ENCODE data around the gene ITCH. TPM values are rescaled to one million over a fixed set of nuclear protein-coding genes. Genes with fewer than 3 reads are reported as not detected.
"Not testable (repeated sequence)": the region's sequence is repeated elsewhere in the genome, so short reads cannot be mapped to it uniquely, and the experiment has no call there.

ITCH gene
- total RNA-seq, 1 donor from 2014 or later, result 66.3 TPM

DNA sequence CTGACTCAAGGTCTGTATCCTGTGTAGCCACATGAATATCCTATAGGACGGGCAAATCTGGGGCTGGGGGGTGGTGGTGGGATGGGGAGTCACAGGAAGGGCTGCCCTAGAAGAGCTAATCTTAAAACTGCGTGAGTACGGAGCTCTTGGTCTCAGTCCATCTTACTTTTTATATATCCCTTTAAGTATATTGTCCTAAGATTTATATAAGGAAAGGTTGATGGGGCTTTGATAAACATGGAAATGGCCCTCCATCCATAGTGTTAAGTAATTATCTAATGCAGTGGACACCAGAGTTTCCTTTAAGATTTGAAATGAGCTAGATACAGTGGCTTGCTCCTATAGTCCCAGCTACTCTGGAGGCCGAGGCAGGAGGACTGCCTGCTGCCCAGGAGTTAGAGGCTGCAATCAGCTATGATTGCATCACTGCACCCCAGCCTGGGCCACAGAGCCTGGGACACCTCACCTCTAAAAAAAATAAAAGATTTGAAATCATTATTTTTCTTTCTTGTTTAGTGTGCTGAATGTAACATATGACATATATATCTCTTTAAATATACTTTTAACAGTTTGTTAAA lies 128.9 kb downstream of the ITCH start:
- intact Hi-C loops (cut with micrococcal nuclease), result no loop called here
- TF ChIP-seq, protein P1, sequence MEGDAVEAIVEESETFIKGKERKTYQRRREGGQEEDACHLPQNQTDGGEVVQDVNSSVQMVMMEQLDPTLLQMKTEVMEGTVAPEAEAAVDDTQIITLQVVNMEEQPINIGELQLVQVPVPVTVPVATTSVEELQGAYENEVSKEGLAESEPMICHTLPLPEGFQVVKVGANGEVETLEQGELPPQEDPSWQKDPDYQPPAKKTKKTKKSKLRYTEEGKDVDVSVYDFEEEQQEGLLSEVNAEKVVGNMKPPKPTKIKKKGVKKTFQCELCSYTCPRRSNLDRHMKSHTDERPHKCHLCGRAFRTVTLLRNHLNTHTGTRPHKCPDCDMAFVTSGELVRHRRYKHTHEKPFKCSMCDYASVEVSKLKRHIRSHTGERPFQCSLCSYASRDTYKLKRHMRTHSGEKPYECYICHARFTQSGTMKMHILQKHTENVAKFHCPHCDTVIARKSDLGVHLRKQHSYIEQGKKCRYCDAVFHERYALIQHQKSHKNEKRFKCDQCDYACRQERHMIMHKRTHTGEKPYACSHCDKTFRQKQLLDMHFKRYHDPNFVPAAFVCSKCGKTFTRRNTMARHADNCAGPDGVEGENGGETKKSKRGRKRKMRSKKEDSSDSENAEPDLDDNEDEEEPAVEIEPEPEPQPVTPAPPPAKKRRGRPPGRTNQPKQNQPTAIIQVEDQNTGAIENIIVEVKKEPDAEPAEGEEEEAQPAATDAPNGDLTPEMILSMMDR (IDR thresholded peaks at IDR 0.05), result no peak

DNA sequence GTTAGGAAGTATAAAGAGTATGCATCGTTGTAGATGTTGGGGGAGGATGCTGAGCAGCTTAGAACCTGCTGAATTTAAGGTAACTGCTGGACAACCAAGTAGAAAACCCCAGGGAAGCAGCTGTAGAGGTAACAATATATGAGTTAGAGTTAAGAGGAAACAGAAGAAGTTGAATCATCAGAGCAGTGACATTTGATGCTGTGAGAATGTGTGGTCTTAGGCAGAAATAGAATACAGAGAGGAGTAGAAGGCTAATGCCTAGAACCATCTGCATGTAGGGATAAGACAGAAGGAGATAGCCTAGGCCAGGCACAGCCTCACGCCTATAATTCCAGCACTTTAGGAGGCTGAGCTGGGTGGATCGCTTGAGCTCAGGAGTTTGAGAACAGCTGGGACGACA lies 130.6 kb downstream of the ITCH start:
- peaks cover 72% of the 10 kb centered on the region for H3K36me3 Mint-ChIP-seq (ENCODE audit: low read depth)
- peaks cover 10% of the 10 kb centered on the region for H3K4me1 Mint-ChIP-seq
- intact Hi-C loops (cut with micrococcal nuclease), result no loop called here
- no peak overlapping the region for H3K4me3 Mint-ChIP-seq
- H3K27ac Mint-ChIP-seq, result no peak overlapping the region
- no peaks in the 10 kb centered on the region for H3K27me3 Mint-ChIP-seq
- TF ChIP-seq, protein P1 (IDR thresholded peaks at IDR 0.05), result no peak
- H3K9me3 Mint-ChIP-seq, result peaks cover 1% of the 10 kb centered on the region
- POLR2A ChIA-PET, result no interaction called here
- CTCF ChIA-PET, result interaction anchor here (1.1 kb wide), 1 partner anchor 181 kb away, joined by 4 read pairs; no protein-coding TSS in a partner anchor
- no peak for ATAC-seq (ENCODE audit: low read depth)
- no peak for DNase-seq

More for the DNA sequence above, 128.9 kb downstream of the ITCH start:
- H3K4me1 Mint-ChIP-seq, result peaks cover 10% of the 10 kb centered on the region
- POLR2A ChIA-PET, result no interaction called here
- no peaks in the 10 kb centered on the region for H3K27me3 Mint-ChIP-seq
- ATAC-seq (ENCODE audit: low read depth) (no peak), DNase-seq (no peak)
- peaks cover 66% of the 10 kb centered on the region for H3K36me3 Mint-ChIP-seq (ENCODE audit: low read depth)
- H3K9me3 Mint-ChIP-seq, result no peaks in the 10 kb centered on the region
- H3K4me3 Mint-ChIP-seq, result no peak overlapping the region
- H3K27ac Mint-ChIP-seq, result no peak overlapping the region
- CTCF ChIA-PET, result interaction anchor here (1.1 kb wide), 1 partner anchor 15 kb away, joined by 4 read pairs; no protein-coding TSS in a partner anchor

DNA sequence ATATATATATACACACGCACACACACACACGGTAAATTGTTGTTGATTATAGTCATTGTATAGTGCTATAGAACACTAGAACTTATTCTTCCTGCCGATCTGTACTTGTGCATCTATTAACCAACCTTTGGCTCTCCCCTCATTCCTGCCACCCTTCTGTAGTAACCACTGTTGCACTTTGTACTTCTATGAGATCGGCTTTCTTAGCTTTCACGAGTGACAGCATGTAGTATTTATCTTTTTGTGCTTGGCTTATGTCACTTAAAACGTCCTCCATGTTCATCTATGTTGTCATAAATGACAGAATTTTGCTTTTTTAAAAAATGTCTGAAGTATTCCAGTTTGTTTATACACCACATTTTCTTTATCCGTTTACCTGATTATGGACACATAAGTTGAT lies 132.2 kb downstream of the ITCH start:
- peaks cover 10% of the 10 kb centered on the region for H3K4me1 Mint-ChIP-seq
- ChIA-PET POLR2A (no interaction called here), CTCF (interaction anchor here (0.6 to 1.0 kb wide), 3 partner anchors 19 to 672 kb away, joined by 3 read pairs; no protein-coding TSS in a partner anchor)
- H3K9me3 Mint-ChIP-seq, result peaks cover 5% of the 10 kb centered on the region
- no peak overlapping the region for H3K27ac Mint-ChIP-seq
- no peak overlapping the region for H3K4me3 Mint-ChIP-seq
- no peak for DNase-seq
- intact Hi-C loops (cut with micrococcal nuclease), result no loop called here
- H3K36me3 Mint-ChIP-seq (ENCODE audit: low read depth), result peaks cover 75% of the 10 kb centered on the region
- no peaks in the 10 kb centered on the region for H3K27me3 Mint-ChIP-seq
- TF ChIP-seq, protein P1 (IDR thresholded peaks at IDR 0.05), result no peak
- no peak for ATAC-seq (ENCODE audit: low read depth)

DNA sequence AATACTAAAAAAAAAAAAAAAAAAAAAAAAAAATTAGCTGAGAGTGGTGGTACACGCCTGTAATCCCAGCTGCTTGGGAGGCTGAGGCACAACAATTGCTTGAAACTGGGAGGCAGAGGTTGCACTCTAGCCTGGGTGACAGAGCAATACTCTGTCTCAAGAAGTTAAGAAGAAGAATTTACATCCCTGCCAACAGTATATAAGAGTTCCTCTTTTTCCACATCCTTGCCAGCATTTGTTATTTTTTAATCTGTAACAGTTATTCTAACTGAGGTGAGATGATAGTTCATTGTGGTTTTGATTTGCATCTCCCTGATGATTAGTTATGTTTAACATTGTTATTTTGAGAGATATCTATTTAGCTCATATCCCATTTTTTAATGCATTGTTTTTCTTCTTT lies 132.8 kb downstream of the ITCH start:
- H3K27me3 Mint-ChIP-seq, result no peaks in the 10 kb centered on the region
- H3K27ac Mint-ChIP-seq, result no peak overlapping the region
- no peak overlapping the region for H3K4me3 Mint-ChIP-seq
- ChIA-PET POLR2A (no interaction called here), CTCF (interaction anchor here (1.0 kb wide), 1 partner anchor 19 kb away, joined by 3 read pairs; no protein-coding TSS in a partner anchor)
- intact Hi-C loops (cut with micrococcal nuclease), result no loop called here
- DNase-seq (no peak), ATAC-seq (ENCODE audit: low read depth) (no peak)
- TF ChIP-seq, protein P1 (IDR thresholded peaks at IDR 0.05), result no peak
- peaks cover 10% of the 10 kb centered on the region for H3K4me1 Mint-ChIP-seq
- H3K36me3 Mint-ChIP-seq (ENCODE audit: low read depth), result peaks cover 75% of the 10 kb centered on the region
- peaks cover 10% of the 10 kb centered on the region for H3K9me3 Mint-ChIP-seq

DNA sequence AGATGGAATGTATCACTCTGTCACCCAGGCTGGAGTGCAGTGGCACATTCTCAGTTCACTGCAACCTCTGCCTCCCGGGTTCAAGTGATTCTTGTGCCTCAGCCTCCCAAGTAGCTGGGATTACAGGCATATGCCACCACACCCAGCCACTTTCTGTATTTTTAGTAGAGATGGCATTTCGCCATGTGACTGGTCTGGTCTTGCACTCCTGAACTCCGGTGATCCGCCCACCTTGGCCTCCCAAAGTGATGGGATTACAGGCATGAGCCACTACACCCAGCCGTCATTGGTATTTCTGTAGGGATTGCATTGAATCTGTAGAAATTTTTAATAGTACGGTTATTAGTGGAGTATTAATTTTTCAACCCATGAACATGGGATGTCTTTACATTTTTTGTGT lies 134.5 kb downstream of the ITCH start:
- ATAC-seq (ENCODE audit: low read depth); intact Hi-C loops (cut with micrococcal nuclease); H3K9me3 Mint-ChIP-seq; DNase-seq; CTCF ChIA-PET; H3K27me3 Mint-ChIP-seq; POLR2A ChIA-PET; H3K27ac Mint-ChIP-seq; H3K4me3 Mint-ChIP-seq: not testable (repeated sequence)
- H3K36me3 Mint-ChIP-seq (ENCODE audit: low read depth), result peaks cover 74% of the 10 kb centered on the region
- H3K4me1 Mint-ChIP-seq, result peaks cover 10% of the 10 kb centered on the region

DNA sequence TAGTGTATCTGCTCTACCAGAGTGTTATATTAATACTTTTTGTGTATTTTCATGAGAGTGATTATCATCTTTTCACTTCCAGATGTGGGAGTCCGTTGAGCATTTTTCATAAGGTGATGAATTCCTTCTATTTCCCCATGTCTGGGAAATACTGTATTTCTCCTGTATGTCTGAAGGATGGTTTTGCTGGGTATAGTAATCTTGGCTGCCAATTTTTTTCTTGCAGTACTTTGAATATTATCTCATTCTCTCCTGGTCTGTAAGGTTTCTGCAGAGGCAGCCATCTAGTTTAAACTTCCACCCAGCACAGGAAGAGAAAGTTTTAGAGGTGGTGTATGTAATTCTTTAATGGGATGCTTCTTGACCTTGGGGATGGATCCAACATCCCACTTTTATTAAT lies 137.8 kb downstream of the ITCH start:
- Mint-ChIP-seq H3K27ac (no peak overlapping the region), H3K4me1 (peaks cover 6% of the 10 kb centered on the region), H3K9me3 (peaks cover 10% of the 10 kb centered on the region), H3K36me3 (ENCODE audit: low read depth) (peaks cover 74% of the 10 kb centered on the region), H3K4me3 (no peak overlapping the region), H3K27me3 (no peaks in the 10 kb centered on the region)
- POLR2A ChIA-PET, result no interaction called here
- TF ChIP-seq, protein P1 (IDR thresholded peaks at IDR 0.05), result no peak
- no peak for DNase-seq
- no peak for ATAC-seq (ENCODE audit: low read depth)
- intact Hi-C loops (cut with micrococcal nuclease), result no loop called here
- CTCF ChIA-PET, result no interaction called here
